HCT116 (cell line): ENCODE data around the gene MTHFR. TPM values are rescaled to one million over a fixed set of nuclear protein-coding genes. Genes with fewer than 3 reads are reported as not detected.
A peak's percentile ranks its signal among the peaks of the same experiment; 100 is the strongest.

ENCODE experiments used
- ATAC-seq: fragments of 200-7000 bp; cut with Tn5 transposase; 2 replicates; pipeline ENCODE4 v1.9.1; 2020; ENCODE audit warnings: mild to moderate bottlenecking, moderate library complexity
- BruUV-seq: library from RNA; stranded (reverse); fragments of 400-500 nt; replicated peaks from 2 replicates; lab custom pipeline; 2021; lab: Mats Ljungman, UMichigan
- CTCF ChIA-PET: fragments of 300-600 bp; sonication (Branson Sonifier 250); formaldehyde crosslinking; loops from one replicate; lab custom pipeline; 2021; ENCODE audit warnings: antibody characterized with exemption; lab: Charles Lee
- POLR2A ChIA-PET: fragments of 300-600, 350-600 bp; sonication (Branson Sonifier 250); formaldehyde crosslinking; loops from one replicate; lab custom pipeline; 2021; ENCODE audit warnings: antibody characterized with exemption; lab: Charles Lee
- RAD21 ChIA-PET, 2 experiments: fragments of 300-600 bp; sonication (Branson Sonifier 250); formaldehyde crosslinking; loops; one replicate each; lab custom pipeline; 2023; ENCODE audit warnings: low total read pairs in 2 of 2; ENCODE audit not compliant: uncharacterized antibody in 2 of 2, unreplicated experiment in 2 of 2, low non-redundant PET in 1 of 2; lab: Charles Lee
- DNase-seq: peaks from one replicate; pipeline ENCODE4 v3.0.0-alpha.2; 2010; ENCODE audit warnings: low read depth, low spot score
- H2AFZ ChIP-seq: fragments of 200-600 bp; shearing (Covaris generic), sonication (generic); 2 replicates; pipeline ENCODE4 v1.6.1; 2017; ENCODE audit warnings: low read depth, mixed run types, mixed read lengths, antibody characterized with exemption, low read length; ENCODE audit not compliant: poor library complexity, severe bottlenecking
- H3K27ac ChIP-seq: 2 replicates; pipeline ENCODE4 v1.5.1; 2012; ENCODE audit warnings: low read depth, low read length
- H3K27me3 ChIP-seq: fragments of 200-600 bp; sonication (generic); 2 replicates; pipeline ENCODE4 v1.6.1; 2016; ENCODE audit warnings: mixed run types, low read length, mixed read lengths; ENCODE audit not compliant: insufficient read depth
- H3K36me3 ChIP-seq, 2 experiments: fragments of 200-500 bp in 1 of 2; fragments of 200-600 bp in 1 of 2; sonication (Bioruptor generic) in 1 of 2; sonication (generic) in 1 of 2; 2 replicates each; pipeline versions ENCODE4 v1.5.1 to v1.6.1; 2014 to 2016; ENCODE audit warnings: low read length in 2 of 2, inconsistent platforms in 1 of 2, mixed read lengths in 1 of 2, mixed run types in 1 of 2; ENCODE audit not compliant: insufficient read depth in 2 of 2, control insufficient read depth in 1 of 2
- H3K4me1 ChIP-seq, 2 experiments: fragments of 200-600 bp in 1 of 2; sonication (generic) in 1 of 2; 2 replicates each; pipeline versions ENCODE4 v1.5.1 to v1.6.1; 2012 to 2017; ENCODE audit warnings: low read length in 2 of 2, inconsistent platforms in 1 of 2, mild to moderate bottlenecking in 1 of 2, mixed read lengths in 1 of 2, mixed run types in 1 of 2, moderate library complexity in 1 of 2; ENCODE audit not compliant: insufficient read depth in 2 of 2, control insufficient read depth in 1 of 2
- H3K4me2 ChIP-seq: fragments of 200-600 bp; sonication (generic); 2 replicates; pipeline ENCODE4 v1.6.1; 2017; ENCODE audit warnings: mixed run types, low read length, mixed read lengths
- H3K4me3 ChIP-seq, 2 experiments: fragments of 200-600 bp in 1 of 2; sonication (generic) in 1 of 2; replicated peaks in 1 of 2; 2 replicates each; pipeline ENCODE4 v1.5.1; 2011 to 2016; ENCODE audit warnings: low read length in 2 of 2, control low read depth in 1 of 2, low read depth in 1 of 2, mild to moderate bottlenecking in 1 of 2, mixed read lengths in 1 of 2, mixed run types in 1 of 2
- H3K79me2 ChIP-seq: fragments of 200-600 bp; sonication (generic); 2 replicates; pipeline ENCODE4 v1.6.1; 2017; ENCODE audit warnings: mild to moderate bottlenecking, mixed run types, low read length, moderate library complexity, mixed read lengths; ENCODE audit not compliant: insufficient read depth
- H3K9ac ChIP-seq: fragments of 200-600 bp; sonication (generic); 2 replicates; pipeline ENCODE4 v1.6.1; 2016; ENCODE audit warnings: low read length, mixed read lengths
- H3K9me2 ChIP-seq: fragments of 200-600 bp; sonication (generic), shearing (Covaris generic); 2 replicates; pipeline ENCODE4 v1.6.1; 2017; ENCODE audit warnings: mixed run types, mild to moderate bottlenecking, moderate library complexity; ENCODE audit not compliant: insufficient read depth
- H3K9me3 ChIP-seq, 2 experiments: fragments of 200-500 bp in 1 of 2; fragments of 200-600 bp in 1 of 2; sonication (Bioruptor generic) in 1 of 2; sonication (generic) in 1 of 2; 2 replicates each; pipeline ENCODE4 v1.6.1; 2014 to 2017; ENCODE audit warnings: low read length in 2 of 2, mixed read lengths in 2 of 2, inconsistent platforms in 1 of 2, low read depth in 1 of 2, mild to moderate bottlenecking in 1 of 2, mixed run types in 1 of 2, moderate library complexity in 1 of 2; ENCODE audit not compliant: control insufficient read depth in 1 of 2, insufficient read depth in 1 of 2
- H4K20me1 ChIP-seq: fragments of 200-600 bp; sonication (generic), shearing (Covaris generic); 2 replicates; pipeline ENCODE4 v1.6.1; 2017; ENCODE audit warnings: mixed run types, mild to moderate bottlenecking, moderate library complexity; ENCODE audit not compliant: insufficient read depth
- ATF3 ChIP-seq: IDR thresholded peaks from 2 replicates; pipeline ENCODE4 v1.6.1; 2012
- EGR1 ChIP-seq: IDR thresholded peaks from 2 replicates; pipeline ENCODE4 v1.6.1; 2012; ENCODE audit warnings: low read depth
- EZH2 ChIP-seq: fragments of 200-600 bp; sonication (generic); IDR thresholded peaks from 2 replicates; pipeline ENCODE4 v1.6.1; 2017; ENCODE audit warnings: antibody characterized with exemption, mixed run types
- EZH2phosphoT487 ChIP-seq: fragments of 200-600 bp; IDR thresholded peaks from 2 replicates; pipeline ENCODE4 v1.6.1; 2018; ENCODE audit warnings: antibody characterized with exemption, borderline replicate concordance
- MAX ChIP-seq: IDR thresholded peaks from 2 replicates; pipeline ENCODE4 v1.6.1; 2012
- POLR2AphosphoS5 ChIP-seq: IDR thresholded peaks from 2 replicates; pipeline ENCODE4 v1.6.1; 2011; ENCODE audit warnings: mild to moderate bottlenecking, low read depth, low read length, moderate library complexity
- RAD21 ChIP-seq: IDR thresholded peaks from 2 replicates; pipeline ENCODE4 v1.6.1; 2012; ENCODE audit warnings: low read depth, mild to moderate bottlenecking
- SIN3A ChIP-seq: IDR thresholded peaks from 2 replicates; pipeline ENCODE4 v1.6.1; 2012; ENCODE audit warnings: low read depth
- SP1 ChIP-seq: IDR thresholded peaks from 2 replicates; pipeline ENCODE4 v1.6.1; 2012; ENCODE audit warnings: low read depth
- YY1 ChIP-seq: IDR thresholded peaks from 2 replicates; pipeline ENCODE4 v1.6.1; 2011; ENCODE audit warnings: low read length, low read depth, moderate library complexity, mild to moderate bottlenecking; ENCODE audit not compliant: insufficient replicate concordance; ENCODE audit errors: extremely low read depth
- ZBTB33 ChIP-seq: IDR thresholded peaks from 2 replicates; pipeline ENCODE4 v1.6.1; 2011; ENCODE audit warnings: mild to moderate bottlenecking, low read length, moderate library complexity; ENCODE audit not compliant: insufficient replicate concordance; ENCODE audit errors: extremely low read depth
- ZFX ChIP-seq: fragments of 450-650 bp; IDR thresholded peaks from 2 replicates; pipeline ENCODE4 v1.6.1; 2017
- ZNF274 ChIP-seq: fragments of 200-500 bp; sonication (Bioruptor generic); IDR thresholded peaks from 2 replicates; pipeline ENCODE4 v1.6.1; 2014; ENCODE audit warnings: mild to moderate bottlenecking, low read depth, low read length, inconsistent platforms
- intact Hi-C: fragments of 100-400 bp; cut with micrococcal nuclease; formaldehyde crosslinking; loops from 2 replicates; pipeline ENCODE4 v1.10.0; 2022
- total RNA-seq: library from RNA; stranded (reverse); gene quantifications from one replicate; pipeline ENCODE4 v1.2.1, GENCODE V29; 2021; ENCODE audit not compliant: unreplicated experiment

The MTHFR gene
- total RNA-seq, 1 experiment from 2014 or later = 20.9 TPM

DNA sequence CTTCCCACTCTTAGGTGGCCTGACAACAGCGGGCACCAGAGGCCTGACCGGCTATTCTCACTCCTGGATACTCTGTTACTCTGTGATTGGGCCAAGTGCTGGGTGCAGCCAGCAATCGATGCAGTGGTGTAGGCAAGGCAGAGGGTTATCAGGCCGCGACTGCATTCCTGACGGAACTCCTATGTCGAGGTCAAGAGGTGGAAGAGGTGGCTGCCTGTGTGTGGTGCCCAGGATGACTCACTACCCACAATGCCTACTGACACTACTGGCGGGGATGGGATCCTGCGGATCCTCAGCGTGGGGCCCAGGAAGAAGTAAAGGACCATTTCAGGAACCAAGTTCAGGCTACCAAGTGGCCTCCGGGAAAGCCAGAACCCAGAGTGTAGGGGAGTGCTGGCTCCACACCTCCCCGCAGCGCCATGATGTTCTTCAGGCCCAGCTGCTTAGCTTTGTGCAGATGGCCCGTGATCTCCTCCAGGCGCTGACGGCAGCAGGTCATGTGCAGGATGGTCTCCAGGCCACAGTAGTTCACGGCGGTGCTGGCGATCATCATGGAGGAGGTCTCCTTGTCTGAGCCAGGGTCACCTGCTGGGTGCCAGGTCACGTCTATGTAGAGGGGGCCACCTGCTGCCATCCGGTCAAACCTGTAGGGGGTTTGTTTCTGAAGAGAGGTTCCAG, 4.9 kb downstream of the MTHFR start (continued):
- TF ChIP-seq EGR1 (no peak), EZH2 (no peak), SIN3A (no peak), SP1 (no peak), RAD21 (no peak), YY1 (no peak), ATF3 (no peak), EZH2phosphoT487 (no peak), POLR2AphosphoS5 (no peak), ZFX (no peak)

- no peaks in the 10 kb centered on the region for H3K9me2 ChIP-seq
- intact Hi-C loops = no loop called here
Observed at GRCh38 chr1:11800391-11800755, 5.4 kb downstream of the MTHFR start.

More at GRCh38 chr1:11800391-11800755, 5.4 kb downstream of the MTHFR start:
- ChIA-PET CTCF (no interaction called here), POLR2A (no interaction called here), RAD21 (no interaction called here)
- Histone ChIP-seq H4K20me1 (no peaks in the 10 kb centered on the region), H3K4me3 (no peak overlapping the region; a peak in 1 of 4 replicates), H3K36me3 (no peaks in the 10 kb centered on the region), H3K4me1 (peaks cover 33 to 54% of the 10 kb centered on the region in 2 experiments), H3K4me2 (peak overlapping the region; percentile 68), H3K79me2 (no peaks in the 10 kb centered on the region), H3K27ac (no peak overlapping the region), H3K27me3 (no peaks in the 10 kb centered on the region), H3K9ac (peak overlapping the region; percentile 34; the same call in 1 of the 2 replicates), H2AFZ (no peak overlapping the region), H3K9me3 (no peaks in the 10 kb centered on the region)
- no TSS peak for BruUV-seq
- DNase-seq (no peak), ATAC-seq (no peak)
- TF ChIP-seq ZBTB33 (no peak), SP1 (no peak), EZH2phosphoT487 (no peak), MAX (no peak), YY1 (no peak), ZNF274 (no peak)
